Measurements from ENCODE around the gene RDX.

DNA sequence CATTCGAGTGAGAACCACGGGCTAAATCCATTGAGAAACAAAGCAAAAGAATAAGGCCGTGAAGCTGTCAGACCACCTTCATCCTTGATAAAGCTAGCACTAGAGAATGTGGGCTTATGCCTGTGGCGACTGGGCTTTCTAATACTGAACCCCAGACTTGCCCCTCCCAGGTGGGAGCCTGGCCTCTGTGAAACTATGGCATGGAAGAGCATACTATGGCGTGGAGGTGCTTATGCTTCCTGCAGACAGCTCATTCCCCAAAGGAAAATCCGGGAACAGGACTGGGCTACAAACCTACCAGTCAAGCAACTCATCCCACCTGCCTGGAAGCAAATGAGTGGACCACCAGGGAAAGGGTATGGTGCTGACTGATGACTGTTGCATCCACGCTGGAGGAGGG lies 110.8 kb downstream of the RDX start:
- TF ChIP-seq, protein P1, sequence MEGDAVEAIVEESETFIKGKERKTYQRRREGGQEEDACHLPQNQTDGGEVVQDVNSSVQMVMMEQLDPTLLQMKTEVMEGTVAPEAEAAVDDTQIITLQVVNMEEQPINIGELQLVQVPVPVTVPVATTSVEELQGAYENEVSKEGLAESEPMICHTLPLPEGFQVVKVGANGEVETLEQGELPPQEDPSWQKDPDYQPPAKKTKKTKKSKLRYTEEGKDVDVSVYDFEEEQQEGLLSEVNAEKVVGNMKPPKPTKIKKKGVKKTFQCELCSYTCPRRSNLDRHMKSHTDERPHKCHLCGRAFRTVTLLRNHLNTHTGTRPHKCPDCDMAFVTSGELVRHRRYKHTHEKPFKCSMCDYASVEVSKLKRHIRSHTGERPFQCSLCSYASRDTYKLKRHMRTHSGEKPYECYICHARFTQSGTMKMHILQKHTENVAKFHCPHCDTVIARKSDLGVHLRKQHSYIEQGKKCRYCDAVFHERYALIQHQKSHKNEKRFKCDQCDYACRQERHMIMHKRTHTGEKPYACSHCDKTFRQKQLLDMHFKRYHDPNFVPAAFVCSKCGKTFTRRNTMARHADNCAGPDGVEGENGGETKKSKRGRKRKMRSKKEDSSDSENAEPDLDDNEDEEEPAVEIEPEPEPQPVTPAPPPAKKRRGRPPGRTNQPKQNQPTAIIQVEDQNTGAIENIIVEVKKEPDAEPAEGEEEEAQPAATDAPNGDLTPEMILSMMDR (IDR thresholded peaks at IDR 0.05): no peak
- no peak for TF ChIP-seq POLR2A (IDR thresholded peaks at IDR 0.05)

Data from esophagus squamous epithelium (tissue), 4 donors.